Suppressor macrophage treated with lipopolysaccharide for 4 hours (primary cell): ENCODE measurements around the gene MFAP2.

Source experiments
- DNase-seq: peaks from one replicate; pipeline ENCODE4 v3.0.0-alpha.2; 2020

The MFAP2 gene, protein sequence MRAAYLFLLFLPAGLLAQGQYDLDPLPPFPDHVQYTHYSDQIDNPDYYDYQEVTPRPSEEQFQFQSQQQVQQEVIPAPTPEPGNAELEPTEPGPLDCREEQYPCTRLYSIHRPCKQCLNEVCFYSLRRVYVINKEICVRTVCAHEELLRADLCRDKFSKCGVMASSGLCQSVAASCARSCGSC

DNA sequence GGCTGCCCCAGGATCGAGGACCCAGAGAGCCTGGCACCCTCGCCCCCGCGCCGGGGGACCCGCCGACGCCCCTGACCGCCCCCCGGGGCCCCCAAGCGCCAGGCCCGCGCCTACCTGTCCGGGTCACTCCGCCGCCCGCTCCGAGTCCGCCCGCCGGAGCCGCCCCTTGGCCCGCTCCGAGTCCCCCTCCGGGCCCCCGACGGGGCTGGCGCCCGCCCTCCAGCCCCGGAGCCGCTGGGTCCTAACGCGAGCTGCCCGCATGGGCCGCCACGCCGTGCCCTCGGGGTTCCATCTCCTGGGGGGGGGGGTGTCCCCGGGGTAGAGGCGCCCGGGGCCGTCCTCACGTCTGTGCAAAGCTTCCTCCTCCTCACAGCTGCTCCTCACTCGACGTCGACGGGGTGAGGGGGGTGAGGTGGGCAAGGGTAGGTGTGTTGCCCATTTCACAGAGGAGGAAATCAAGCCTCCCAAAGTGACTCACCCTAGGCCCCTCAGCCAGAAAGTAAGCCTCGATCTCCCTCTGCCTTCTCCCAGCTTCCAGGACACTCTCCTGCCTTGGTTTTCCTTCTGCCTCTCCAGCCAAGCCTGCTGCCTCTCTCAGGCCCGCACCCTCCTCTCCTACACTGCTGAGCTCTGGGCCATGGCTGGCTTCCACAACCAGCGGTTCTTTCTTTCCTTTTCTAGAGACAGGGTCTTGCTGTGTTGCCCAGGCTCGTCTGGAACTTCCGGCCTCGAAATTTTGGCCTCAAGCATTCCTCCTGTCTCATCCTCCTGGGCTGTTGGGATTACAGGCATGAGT lies at the start of gene MFAP2:
Gene MFAP2, minus strand, starts transcription at position 148 of the 796 bp plus-strand sequence. CDS start 2,347 bp downstream, outside the sequence.
- DNase-seq: no peak

DNA sequence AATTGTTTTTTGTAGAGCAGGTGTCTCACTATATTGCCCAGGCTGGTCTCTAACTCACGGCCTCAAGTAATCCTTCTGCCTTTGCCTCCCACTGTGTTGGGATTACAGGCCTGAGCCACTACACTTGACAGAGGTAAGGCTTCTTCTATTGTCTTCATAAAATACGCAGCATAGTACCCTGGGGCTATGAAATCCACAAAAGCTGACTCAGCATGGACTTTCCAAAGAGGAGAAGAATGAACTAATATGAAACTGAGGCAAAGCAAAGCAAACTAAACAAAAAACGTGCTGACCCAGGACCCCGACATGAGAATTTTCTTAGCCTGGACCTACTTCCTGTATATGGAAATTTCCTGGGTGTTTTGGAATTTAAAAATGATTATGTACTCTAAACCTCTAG lies 49.8 kb upstream of the MFAP2 start:
- DNase-seq: peak; percentile 47

GRCh38 chr1:17028662-17029188 lies 48.3 kb upstream of the MFAP2 start:
- no peak for DNase-seq

- DNase-seq: no peak
Observed at GRCh38 chr1:17027900-17028299, 47.5 kb upstream of the MFAP2 start.

DNA sequence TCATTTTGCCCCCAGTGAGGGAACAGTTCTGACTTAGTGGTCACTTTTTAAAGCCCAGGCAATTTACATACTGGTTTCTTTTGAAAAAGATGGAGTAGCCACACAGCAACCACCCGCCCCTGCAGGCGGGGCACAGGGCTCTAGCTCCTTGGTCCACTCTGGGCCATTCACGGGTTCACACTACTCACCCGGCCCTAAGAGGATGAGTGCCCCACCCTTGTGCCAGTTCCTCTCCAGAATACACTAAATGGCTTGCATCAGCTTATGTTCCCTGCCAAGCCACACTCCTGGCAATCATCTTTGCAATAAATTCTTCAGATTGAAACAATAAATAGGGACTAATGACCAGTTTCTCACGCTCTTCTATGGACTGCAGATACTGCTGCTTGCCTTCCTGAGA lies 47.0 kb upstream of the MFAP2 start:
- peak; percentile 53 for DNase-seq

- no peak for DNase-seq
Observed at GRCh38 chr1:17024721-17025120, 44.3 kb upstream of the MFAP2 start.

- no peak for DNase-seq
Observed at GRCh38 chr1:17023573-17023972, 43.2 kb upstream of the MFAP2 start.

DNA sequence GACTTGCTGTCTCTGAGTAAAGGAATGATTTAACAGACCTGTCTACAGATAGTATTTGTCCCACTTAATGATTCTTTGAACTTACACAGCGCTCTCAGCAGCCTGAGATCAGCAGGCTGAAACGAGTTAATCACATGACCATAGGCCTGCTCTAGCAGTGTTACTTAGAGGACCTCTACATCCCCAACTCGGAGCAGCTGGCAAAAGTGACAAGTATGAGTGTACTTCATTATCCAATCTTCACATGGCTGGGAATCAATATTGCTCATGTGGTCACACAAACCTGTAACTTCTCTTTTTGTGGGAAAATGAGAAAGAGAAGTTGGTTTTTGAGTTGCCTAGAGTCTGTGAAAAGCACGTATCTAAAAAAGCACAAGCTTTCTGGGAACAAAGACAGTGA lies 42.7 kb upstream of the MFAP2 start:
- peak; percentile 77 for DNase-seq

GRCh38 chr1:17021896-17022295 lies 41.5 kb upstream of the MFAP2 start:
- DNase-seq: no peak

DNA sequence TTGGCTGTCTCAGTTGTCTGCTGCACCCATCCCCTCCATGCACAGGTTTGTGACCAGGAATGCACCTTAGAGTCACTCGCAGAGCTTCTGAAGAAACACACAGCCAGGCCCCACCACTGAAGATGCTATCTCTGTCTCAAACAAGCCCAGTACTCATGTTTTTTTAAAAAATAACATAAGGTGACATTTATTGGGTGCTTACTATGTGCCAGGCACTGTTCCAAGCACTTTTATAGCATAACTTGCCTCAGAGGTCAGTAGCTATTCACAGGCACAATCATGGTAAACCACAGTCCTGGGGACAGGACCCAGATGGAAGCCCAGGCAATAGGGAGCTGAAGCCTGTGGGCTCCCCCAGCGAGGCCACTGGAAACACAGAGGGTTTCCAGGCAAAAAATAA lies 40.1 kb upstream of the MFAP2 start:
- no peak for DNase-seq

DNA sequence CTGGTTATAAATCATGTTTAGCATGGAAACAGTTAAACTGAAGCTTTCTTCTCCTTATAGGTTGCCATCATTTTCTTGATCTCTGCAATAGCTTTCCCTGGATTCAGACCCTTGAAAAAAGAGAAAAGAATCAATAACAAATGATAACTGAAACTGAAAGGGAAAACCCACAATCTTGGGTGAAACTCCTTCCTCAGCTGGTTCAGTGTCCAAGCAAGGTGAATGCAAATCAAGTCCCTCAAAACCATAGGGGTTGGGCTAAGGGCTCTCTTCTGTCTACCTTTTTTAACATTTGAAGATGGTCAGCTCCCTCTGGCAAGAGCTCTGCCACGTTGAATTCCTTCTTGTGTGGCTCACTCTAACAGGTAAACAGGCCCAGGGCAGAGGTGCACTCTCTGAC lies 38.4 kb upstream of the MFAP2 start:
- DNase-seq: no peak

DNA sequence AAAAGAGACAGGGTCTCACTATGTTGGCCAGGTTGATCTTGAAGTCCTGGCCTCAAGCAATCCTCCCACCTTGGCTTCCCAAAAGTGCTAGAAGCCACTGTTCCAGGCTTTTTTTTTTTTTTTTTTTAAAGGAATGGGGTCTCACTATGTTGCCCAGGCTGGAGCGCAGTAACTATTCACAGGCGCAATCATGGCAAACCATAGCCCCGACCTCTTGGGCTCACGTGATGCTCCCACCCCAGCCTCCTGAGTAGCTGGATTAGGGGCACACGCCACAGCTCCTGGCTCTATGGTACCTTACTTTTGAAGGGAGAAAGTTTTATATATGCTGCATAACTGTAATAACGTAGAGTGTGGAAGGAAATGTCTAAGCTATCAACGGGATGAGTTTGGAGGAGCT lies 37.0 kb upstream of the MFAP2 start:
- DNase-seq: no peak

DNA sequence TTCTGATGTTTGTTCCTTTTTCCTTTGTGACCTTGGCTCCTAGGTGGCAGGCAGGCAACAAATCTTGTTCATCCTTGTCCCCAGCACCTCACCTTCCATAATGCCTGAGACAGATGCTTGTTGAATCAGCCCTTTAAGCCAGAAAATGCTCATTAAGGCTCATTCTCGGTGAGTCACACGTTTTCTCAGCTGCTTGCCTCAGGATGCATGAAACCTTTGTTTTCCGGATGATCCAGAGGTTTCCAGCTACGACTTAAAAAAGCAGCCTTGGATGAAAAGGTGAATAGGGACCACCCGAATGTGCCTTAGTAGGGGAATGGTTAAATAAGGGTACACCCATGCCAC lies 35.9 kb upstream of the MFAP2 start:
- DNase-seq: no peak

DNA sequence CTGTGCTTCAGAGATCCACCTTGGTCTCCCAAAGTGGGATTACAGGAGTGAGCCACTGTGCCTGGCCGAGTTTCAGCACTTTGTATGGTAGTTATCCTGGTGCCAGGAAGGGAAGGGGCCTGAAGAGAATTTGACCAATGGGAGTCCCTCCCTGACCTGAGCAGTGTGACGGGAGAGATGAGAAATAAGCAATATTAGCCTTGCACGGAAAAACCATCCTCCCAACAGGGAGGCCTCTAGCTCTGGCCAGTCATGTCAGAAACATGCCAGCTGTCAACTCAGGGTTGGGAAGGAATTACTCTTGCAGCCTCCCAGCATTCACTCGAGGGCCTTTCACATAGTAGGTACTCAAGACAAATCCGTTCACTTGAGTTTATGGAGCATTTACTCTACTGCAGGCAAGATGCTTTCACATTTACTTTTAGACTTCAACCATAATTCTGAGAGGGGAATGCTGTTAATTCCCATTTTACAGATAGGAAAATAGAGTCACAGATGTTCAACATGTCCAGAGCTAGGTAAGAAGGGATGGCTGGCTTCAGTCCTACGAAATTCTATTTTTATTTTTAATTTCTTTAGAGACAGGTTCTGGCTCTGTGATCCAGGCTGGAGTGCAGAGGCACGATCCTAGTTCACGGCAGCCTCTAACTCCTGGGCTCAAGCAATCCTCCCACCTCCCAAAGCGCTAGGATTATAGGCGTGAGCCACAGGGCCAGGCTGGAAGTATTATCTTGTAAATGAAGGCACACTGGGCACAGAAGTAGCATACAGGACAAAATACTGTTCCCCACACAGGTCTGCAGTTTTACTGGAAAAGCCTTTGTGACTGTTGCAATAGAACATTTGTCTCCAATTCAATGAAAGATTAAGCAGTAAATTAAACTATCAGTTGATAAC lies 34.5 kb upstream of the MFAP2 start:
- no peak for DNase-seq

- peak; percentile 79 for DNase-seq
Observed at GRCh38 chr1:17013491-17014320, 33.3 kb upstream of the MFAP2 start.

DNA sequence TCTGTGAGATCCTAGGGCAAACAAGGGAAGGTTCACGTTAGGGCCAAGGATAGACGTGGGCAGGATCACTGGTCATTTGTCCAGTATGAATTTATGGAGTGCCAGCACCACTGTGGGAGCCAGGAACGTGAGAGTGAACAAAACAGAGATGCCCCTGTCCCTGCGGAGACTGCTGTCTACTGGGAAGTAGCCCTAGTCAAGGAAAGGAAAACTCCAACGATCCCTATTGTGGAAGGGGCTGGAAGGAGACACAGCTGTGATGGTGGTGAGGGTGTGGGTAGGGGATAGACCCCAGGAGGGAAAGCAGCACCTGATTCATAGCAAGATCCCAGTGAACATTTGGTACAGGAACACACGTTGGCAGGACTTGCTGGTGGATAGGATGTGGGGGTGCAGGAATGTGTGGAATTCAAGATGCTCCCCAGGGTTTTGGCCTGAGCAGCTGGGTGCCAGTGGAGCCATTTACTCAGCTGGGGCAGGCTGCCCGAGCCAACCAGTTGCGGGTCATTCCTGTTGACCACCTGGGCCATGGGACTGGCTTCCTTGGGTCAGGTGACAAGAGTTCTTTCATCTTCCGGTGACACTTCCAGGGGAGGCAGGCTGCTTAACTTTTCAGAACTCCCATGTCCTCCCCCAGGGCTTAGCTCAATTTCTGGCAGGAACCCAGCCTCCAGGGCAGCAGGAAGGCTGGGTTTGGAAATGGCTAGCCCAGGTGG lies 32.5 kb upstream of the MFAP2 start:
- DNase-seq: no peak

DNA sequence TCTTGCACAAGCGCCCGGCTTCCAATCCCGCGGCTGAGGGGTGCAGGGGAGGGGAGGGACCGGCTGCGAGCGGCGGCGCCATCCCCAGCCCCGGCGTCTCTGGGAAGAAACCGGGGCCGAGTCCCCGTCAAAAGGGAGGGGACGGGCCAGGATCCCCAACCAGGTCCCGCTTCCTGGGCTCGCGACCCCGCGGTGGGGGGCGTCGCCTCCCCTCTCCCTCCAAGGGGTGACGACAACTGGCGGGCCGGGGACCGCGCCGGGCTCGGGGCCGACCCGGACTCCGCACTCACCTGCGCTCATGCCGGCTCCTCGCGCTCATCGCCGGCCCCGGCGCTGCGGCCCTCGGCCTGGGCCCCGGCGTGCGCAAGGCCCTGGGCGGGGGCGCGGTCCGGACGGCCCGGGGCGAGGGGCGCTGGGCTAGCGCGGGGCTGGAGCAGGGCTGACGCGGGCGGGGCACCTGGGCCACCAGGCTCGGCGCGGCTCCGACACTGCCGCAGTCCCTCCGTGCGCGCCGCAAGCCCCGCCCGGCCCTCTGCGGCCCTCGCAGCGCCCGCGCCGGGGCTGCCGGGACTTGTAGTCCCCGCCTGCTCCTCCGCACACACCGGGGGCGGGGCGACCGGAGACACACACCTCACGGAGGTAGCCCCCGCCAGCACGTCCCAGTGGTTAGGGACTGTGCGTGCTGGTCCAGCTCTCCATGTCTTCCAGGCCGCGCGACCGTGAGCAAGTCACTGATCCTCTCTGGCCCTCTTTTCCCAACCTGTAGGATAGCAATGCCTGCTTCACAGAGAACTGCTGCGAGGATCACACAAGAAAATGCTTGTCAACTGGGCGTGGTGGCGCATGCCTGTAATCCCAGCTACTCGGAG lies 31.3 kb upstream of the MFAP2 start, which contains the start of gene ATP13A2:
Gene ATP13A2, minus strand, starts transcription at position 490 of the 869 bp plus-strand sequence. Its CDS starts 190 bp downstream, at position 300.
- peak; percentile 82 for DNase-seq

DNA sequence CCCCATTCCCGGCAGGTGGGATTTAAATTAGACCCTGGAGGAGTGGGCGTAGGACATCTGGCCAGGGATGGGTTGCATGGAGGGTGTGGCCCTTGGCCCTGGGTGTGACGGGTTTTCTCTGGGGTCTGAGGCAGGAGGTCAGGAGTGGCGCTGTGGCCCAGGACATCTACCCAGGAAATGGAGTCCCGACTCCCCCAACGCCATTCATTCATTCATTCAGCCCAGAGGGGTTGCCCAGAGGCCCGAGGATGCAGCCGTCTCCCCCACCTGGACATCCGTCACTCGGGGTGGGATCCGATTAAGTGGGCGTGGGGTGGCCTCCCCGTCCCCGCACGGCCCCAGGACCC lies 30.6 kb upstream of the MFAP2 start:
- DNase-seq: no peak

DNA sequence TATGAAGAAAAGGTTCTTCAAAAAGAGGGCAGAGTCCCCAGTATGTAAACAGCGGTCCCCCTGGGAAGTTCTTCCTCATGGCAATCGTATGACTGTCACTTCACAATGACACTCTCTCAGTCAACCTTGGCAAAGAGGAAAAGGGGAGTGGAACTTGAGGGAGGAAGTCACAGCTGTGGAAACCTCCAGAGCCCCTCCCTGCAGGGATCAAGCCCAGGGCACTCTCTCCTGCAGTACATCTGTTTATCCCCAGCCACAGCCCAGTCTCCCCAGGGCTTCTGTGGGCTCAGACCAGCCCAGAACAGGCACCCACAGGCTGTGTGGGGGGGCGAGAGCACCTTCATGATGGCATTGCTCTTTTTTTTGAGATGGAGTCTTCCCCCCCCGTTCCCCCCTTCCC lies 29.3 kb upstream of the MFAP2 start:
- DNase-seq: peak; percentile 58

GRCh38 chr1:17008208-17008855 lies 27.9 kb upstream of the MFAP2 start:
- no peak for DNase-seq
